GM12878 (cell line): ENCODE measurements around the gene GPC6. TPM values are rescaled to one million over a fixed set of nuclear protein-coding genes. Genes with fewer than 3 reads are reported as not detected.

Experiments used
- ATAC-seq: fragments of 200-7000 bp; cut with Tn5 transposase; 3 replicates; pipeline ENCODE4 v1.9.1; 2020; ENCODE audit warnings: mild to moderate bottlenecking, moderate library complexity
- BruUV-seq: library from RNA; stranded (reverse); fragments of 400-500 nt; replicated peaks from 2 replicates; lab custom pipeline; 2021; lab: Mats Ljungman, UMichigan
- CTCF ChIA-PET: fragments of 300-600 bp; sonication (Branson Sonifier 250); formaldehyde crosslinking; extraction: SDS; loops from one replicate; lab custom pipeline; 2021; ENCODE audit warnings: inconsistent platforms; lab: Yijun Ruan, JAX
- POLR2A ChIA-PET: fragments of 350-600 bp; formaldehyde crosslinking; extraction: SDS; loops from one replicate; lab custom pipeline; 2021; ENCODE audit warnings: inconsistent platforms; lab: Charles Lee
- RAD21 ChIA-PET: fragments of 300-600 bp; sonication (Branson Sonifier 250); formaldehyde crosslinking; loops from one replicate; lab custom pipeline; 2023; ENCODE audit warnings: antibody characterized with exemption; ENCODE audit not compliant: unreplicated experiment; lab: Charles Lee
- SMC1A ChIA-PET: fragments of 300-600 bp; sonication (Branson Sonifier 250); formaldehyde crosslinking; loops from one replicate; lab custom pipeline; 2023; ENCODE audit not compliant: unreplicated experiment, uncharacterized antibody; lab: Charles Lee
- DNase-seq: peaks from one replicate; pipeline ENCODE4 v3.0.0-alpha.2; 2011; ENCODE audit warnings: low read depth, low spot score
- FAIRE-seq: peaks from 3 replicates; lab custom pipeline; 2011; peaks lifted over from hg19 to GRCh38; lab: Jason Lieb, UNC
- H2AFZ ChIP-seq: 2 replicates; pipeline ENCODE4 v1.6.0; 2011; ENCODE audit warnings: low read depth, low read length, control low read depth; ENCODE audit not compliant: control insufficient read depth
- H3K27ac ChIP-seq: 2 replicates; pipeline ENCODE4 v1.5.1; 2011; ENCODE audit warnings: control low read depth; ENCODE audit not compliant: control insufficient read depth, insufficient read depth
- H3K27me3 ChIP-seq, 2 experiments: replicated peaks in 1 of 2; 2 replicates each; pipeline versions ENCODE4 v1.6.0 to v1.6.1; 2011; ENCODE audit warnings: low read length in 1 of 2; ENCODE audit not compliant: control insufficient read depth in 2 of 2, insufficient read depth in 2 of 2
- H3K36me3 ChIP-seq, 2 experiments: 2 replicates each; pipeline ENCODE4 v1.5.1; 2011; ENCODE audit warnings: low read length in 1 of 2; ENCODE audit not compliant: control insufficient read depth in 2 of 2, insufficient read depth in 2 of 2
- H3K4me1 ChIP-seq: 2 replicates; pipeline ENCODE4 v1.6.1; 2011; ENCODE audit warnings: mild to moderate bottlenecking, low read length, moderate library complexity, mixed read lengths; ENCODE audit not compliant: control insufficient read depth, insufficient read depth
- H3K4me2 ChIP-seq: 2 replicates; pipeline ENCODE4 v1.6.0; 2011; ENCODE audit warnings: control low read depth; ENCODE audit not compliant: control insufficient read depth, insufficient read depth
- H3K4me3 ChIP-seq: fragments of 200-600 bp; sonication (generic); 2 replicates; pipeline ENCODE4 v1.5.1; 2016
- H3K79me2 ChIP-seq: 2 replicates; pipeline ENCODE4 v1.6.0; 2011; ENCODE audit warnings: low read length; ENCODE audit not compliant: control insufficient read depth, insufficient read depth
- H3K9ac ChIP-seq: 2 replicates; pipeline ENCODE4 v1.8.0; 2011; ENCODE audit warnings: low read length, control low read depth, mixed read lengths; ENCODE audit not compliant: control insufficient read depth, insufficient read depth
- H3K9me3 ChIP-seq: replicated peaks from 3 replicates; pipeline ENCODE4 v1.5.1; 2011; ENCODE audit warnings: mild to moderate bottlenecking, low read length; ENCODE audit not compliant: control insufficient read depth, insufficient read depth
- H4K20me1 ChIP-seq: 2 replicates; pipeline ENCODE4 v1.6.0; 2011; ENCODE audit not compliant: control insufficient read depth, insufficient read depth
- E2F4 ChIP-seq: IDR thresholded peaks from 2 replicates; pipeline ENCODE4 v1.6.1; 2012; ENCODE audit warnings: low read depth, low read length, improper control_type of control experiment
- HDAC6 ChIP-seq: fragments of 200-600 bp; sonication (generic); IDR thresholded peaks from one replicate; pipeline ENCODE4 v1.8.0; 2017; ENCODE audit warnings: antibody characterized with exemption; ENCODE audit not compliant: unreplicated experiment
- IRF5 ChIP-seq: fragments of 450-650 bp; IDR thresholded peaks from 2 replicates; pipeline ENCODE4 v1.6.1; 2017; ENCODE audit warnings: borderline replicate concordance
- KAT2A ChIP-seq: conservative IDR thresholded peaks from 2 replicates; pipeline ENCODE4 v1.6.1; 2011; ENCODE audit warnings: low read depth, low read length; ENCODE audit not compliant: control insufficient read depth
- MXI1 ChIP-seq: fragments of 150-350 bp; IDR thresholded peaks from 2 replicates; pipeline ENCODE4 v1.6.1; 2011; ENCODE audit warnings: low read depth, mild to moderate bottlenecking, inconsistent platforms, low read length, improper control_type of control experiment
- NFIC ChIP-seq: IDR thresholded peaks from 2 replicates; pipeline ENCODE4 v1.6.1; 2012; ENCODE audit warnings: low read depth, mild to moderate bottlenecking, inconsistent platforms, low read length, moderate library complexity
- PML ChIP-seq: IDR thresholded peaks from 2 replicates; pipeline ENCODE4 v1.6.1; 2012; ENCODE audit warnings: low read length, inconsistent platforms
- RFX5 ChIP-seq: IDR thresholded peaks from 2 replicates; pipeline ENCODE4 v1.6.1; 2011; ENCODE audit warnings: low read depth, low read length, improper control_type of control experiment
- STAT3 ChIP-seq: IDR thresholded peaks from 2 replicates; pipeline ENCODE4 v1.6.1; 2011; ENCODE audit warnings: low read depth, low read length, improper control_type of control experiment
- YY1 ChIP-seq: IDR thresholded peaks from 2 replicates; pipeline ENCODE4 v1.6.1; 2011; ENCODE audit warnings: low read depth, mild to moderate bottlenecking, low read length
- WGBS: methylation state at CpG from one replicate; pipeline ENCODE4 v1.1.6; 2016; ENCODE audit warnings: low lambda C conversion rate; ENCODE audit not compliant: insufficient replicate concordance, insufficient coverage; ENCODE audit errors: missing lambda C conversion rate; 5-methylcytosine and 5-hydroxymethylcytosine counted together
- in situ Hi-C: fragments of 300-500 bp; cut with MboI; formaldehyde crosslinking; loops from 9 replicates; pipeline ENCODE4 v1.14.3; 2018; ENCODE audit warnings: mixed read lengths
- intact Hi-C: fragments of 100-400 bp; cut with micrococcal nuclease; formaldehyde crosslinking; loops from one replicate; pipeline ENCODE4 v1.14.2; 2022; ENCODE audit not compliant: unreplicated experiment
- polyA plus RNA-seq, 11 experiments: library from polyadenylated mRNA; depleted of rRNA in 4 of 11; unstranded in 6 of 11; stranded (reverse) in 5 of 11; fragments of >200 nt; fragmentation: Nextera tagmentation in 4 of 11; fragmentation: Illumina TruSeq in 1 of 11; extraction: Ambion mirVana in 4 of 11; extraction: Trizol in 1 of 11; gene quantifications; 1 replicate in 1 of 11; 2 replicates in 10 of 11; pipeline versions ENCODE4 v1.2.1 to v1.2.3, GENCODE V29; 2011 to 2016; ENCODE audit warnings: inconsistent platforms in 2 of 11, missing spikeins in 2 of 11, low read depth in 1 of 11
- total RNA-seq, 4 experiments: library from RNA; depleted of rRNA in 3 of 4; stranded (reverse); fragments of >200 nt in 3 of 4; fragmentation: Illumina TruSeq in 1 of 4; extraction: Trizol in 1 of 4; gene quantifications; 2 replicates each; pipeline versions ENCODE4 v1.2.1 to v1.2.3, GENCODE V29; 2013 to 2021

The GPC6 gene
- total and polyA plus RNA-seq, 10 of the 15 experiments (the other 5 are each of a cell fraction or from before 2014, with no cell fraction given) = 0.03 to 0.04 (median 0.03) TPM; not detected in 7

- in situ Hi-C loops (no loop called here), intact Hi-C loops (no loop called here)
- CTCF ChIA-PET = no interaction called here
- Histone ChIP-seq H3K36me3 (no peaks in the 10 kb centered on the region), H3K4me1 (no peaks in the 10 kb centered on the region), H4K20me1 (no peaks in the 10 kb centered on the region), H3K4me3 (no peak overlapping the region), H3K4me2 (no peak overlapping the region), H3K79me2 (no peaks in the 10 kb centered on the region), H2AFZ (no peak overlapping the region), H3K9ac (no peak overlapping the region), H3K27me3 (no peaks in the 10 kb centered on the region), H3K27ac (no peak overlapping the region), H3K9me3 (no peaks in the 10 kb centered on the region)
- no TSS peak for BruUV-seq
- RAD21 ChIA-PET = no interaction called here
- FAIRE-seq (no peak), ATAC-seq (no peak), DNase-seq (no peak)
- TF ChIP-seq RFX5 (no peak), KAT2A (no peak), PML (no peak), NFIC (no peak), YY1 (no peak), STAT3 (no peak), MXI1 (no peak), E2F4 (no peak), IRF5 (no peak), HDAC6 (no peak)
- WGBS = 2% methylated on average over 3 of the region's 3 CpGs
- POLR2A ChIA-PET = no interaction called here
- SMC1A ChIA-PET = no interaction called here
Measured at GRCh38 chr13:93834051-93834450, 607.4 kb downstream of the GPC6 start.
